GM21526 (cell line): Measurements from ENCODE around the gene ENHO.

Experiments
- ATAC-seq: cut with Tn5 transposase; IDR thresholded peaks from one replicate; pipeline ENCODE4 v1.9.1; 2021; ENCODE audit warnings: moderate library complexity; ENCODE audit not compliant: unreplicated experiment, low FRiP score

ENHO gene

DNA sequence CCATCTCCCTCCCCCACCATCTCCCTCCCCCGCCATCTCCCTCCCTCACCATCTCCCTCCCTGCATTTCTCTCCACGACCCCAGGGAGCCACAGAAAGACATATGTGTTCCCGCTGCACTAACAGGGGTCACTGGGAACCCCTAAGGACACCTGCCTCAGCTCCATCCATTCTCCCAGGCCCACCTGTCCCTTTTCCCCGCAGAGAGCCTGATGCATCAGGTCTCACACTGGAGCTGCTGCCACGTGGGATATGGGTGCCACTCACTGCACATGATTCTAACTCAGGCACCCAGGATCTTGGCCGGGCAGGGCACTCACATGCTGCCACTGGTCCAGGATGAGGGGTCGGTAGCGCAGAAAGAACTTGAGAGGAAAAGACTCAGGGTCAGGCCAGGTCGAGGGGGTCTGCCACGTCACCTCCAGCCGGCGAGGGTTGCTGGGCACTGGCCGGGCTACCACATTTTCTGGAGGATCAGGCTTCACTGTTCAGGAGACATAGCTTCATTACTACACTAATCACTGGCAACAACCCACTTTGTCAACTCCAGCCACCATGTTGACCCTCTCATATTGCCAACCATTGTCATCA is 33.2 kb upstream of the ENHO start:
- no peak for ATAC-seq

DNA sequence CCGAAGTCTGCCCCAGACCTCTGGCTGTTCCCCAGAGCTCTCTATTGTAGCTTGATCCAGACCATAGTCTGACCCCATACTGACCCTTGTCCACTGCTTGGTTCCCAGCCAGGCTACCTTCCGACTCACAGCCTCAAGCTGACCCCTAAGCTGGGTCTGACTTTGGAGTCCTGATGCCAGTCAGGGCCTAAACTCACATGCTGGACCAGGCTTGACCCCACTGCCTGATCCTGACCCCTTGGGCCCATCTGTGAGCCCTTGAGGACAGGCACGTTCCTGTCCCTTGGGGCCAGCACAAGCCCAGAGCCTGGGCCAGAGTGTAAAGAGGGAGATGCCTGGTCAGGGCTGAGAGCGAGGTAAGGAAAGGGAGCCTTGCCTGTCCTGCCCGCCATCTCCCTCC is 32.7 kb upstream of the ENHO start:
- ATAC-seq = no peak

DNA sequence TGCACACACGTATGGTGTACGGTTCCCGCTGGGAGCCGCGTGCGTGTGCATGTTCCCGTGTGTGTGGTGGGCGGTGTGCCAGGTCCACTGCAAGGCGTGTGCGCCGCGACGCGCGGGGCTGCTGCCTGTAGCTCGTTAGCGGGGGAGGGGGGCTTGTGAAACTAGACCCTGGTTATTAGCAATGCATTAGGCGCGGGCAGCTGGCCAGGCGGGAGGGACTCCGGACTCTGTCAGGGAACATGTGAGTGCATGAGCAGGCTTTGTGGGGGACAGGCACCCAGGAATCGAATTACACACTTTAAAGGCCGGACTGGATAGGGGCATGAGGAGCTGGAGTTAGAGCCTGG is 32.2 kb upstream of the ENHO start:
- no peak for ATAC-seq

DNA sequence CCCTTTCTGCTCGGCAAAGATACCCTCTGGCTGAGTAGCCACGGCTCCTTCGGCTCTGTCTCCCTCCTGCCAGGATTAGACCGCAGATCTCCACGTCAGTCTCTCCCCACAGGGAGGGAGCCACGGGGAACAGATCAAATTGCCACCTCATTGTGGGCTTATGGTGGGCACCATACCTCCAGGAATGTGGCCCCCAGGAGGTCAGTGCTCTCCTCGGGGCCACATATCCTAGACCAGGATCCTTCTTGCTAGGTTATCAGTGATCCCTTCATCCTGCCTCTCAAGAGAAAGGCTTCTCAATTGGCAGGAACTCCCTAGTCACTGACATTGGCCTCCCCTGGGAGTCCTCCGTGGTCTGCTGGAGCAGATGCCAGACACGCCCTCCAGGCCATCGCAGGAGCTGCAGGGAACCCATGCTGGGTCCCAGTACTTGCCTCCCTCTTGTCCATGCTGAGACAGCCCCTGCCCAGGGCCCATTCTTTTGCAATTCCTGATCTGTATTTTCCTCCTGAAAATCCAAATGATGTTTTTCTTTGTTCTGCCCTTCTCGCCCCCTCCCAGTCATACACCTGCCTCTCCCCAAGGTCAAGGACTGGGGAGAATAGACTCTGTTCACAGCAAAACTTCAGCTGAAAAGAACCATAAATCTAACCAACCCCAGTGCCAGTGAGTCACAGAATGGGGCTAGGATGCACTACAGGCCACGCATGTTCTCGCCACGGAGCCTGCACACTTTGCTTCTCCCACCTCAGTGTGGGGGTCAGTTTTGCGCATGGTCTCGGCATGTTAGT is 31.6 kb upstream of the ENHO start:
- ATAC-seq = no peak

DNA sequence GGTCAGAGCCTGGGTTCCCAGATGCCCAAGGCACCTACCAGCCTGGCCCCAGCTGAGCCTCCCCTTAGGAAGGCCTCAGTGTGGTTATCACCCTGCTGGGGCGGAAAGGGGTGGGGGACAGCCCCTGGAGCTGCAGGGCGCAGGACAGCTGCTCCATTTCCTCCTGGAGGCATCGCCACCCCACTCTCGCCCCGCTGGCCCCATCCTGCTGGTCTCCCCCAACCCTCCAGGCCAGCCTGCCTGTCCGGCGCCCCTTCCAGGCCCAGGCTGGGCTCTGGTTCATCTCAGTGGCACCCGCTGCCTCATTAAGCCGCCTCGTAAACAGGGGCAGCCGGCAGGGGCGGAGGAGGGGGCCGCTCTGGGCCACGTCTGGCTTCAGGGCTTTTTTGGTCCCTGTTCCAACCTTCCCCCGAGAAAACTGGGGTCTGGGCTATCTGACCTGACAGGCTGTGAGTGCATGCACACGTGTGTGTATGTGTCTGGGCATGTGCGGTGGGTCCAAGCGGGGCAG is 30.8 kb upstream of the ENHO start:
- ATAC-seq = no peak

DNA sequence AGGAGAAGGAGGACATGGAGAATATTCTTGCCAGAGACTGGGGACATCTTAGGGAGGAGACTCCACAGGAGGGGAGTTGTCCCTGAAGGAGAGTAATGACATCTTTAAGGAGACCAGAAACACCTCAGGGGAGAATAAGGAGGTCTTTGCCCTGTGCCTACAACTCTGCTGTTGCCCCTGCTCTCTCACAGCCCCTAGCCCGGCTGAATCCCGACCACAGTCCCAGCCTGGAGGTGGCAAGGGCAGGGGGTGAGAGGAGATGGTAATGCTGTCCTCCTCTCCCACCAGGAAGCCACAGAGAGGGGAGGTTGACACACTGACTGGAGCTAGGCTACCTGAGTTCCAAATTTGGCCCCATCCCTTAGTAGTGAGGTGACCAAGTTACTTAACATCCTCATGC is 30.2 kb upstream of the ENHO start:
- ATAC-seq = no peak

DNA sequence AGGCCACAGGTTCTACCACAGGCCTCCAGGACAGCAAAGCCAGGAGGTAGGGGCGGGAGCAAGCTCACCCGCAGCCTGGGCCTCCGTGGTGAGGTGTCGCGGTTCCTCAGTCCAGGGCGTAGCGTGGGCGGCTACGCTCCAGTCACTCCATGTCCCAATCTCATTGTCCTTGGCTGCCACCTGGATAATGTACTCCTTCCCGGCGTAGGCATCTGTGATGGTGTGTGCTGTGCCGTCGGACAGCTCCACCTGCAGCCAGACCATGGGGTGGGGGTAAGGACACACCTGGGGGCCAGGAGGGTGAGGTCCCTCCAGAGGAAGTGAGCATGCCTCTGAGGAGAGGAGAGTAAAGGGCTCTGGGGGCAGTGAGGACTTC is 29.8 kb upstream of the ENHO start:
- ATAC-seq = no peak

DNA sequence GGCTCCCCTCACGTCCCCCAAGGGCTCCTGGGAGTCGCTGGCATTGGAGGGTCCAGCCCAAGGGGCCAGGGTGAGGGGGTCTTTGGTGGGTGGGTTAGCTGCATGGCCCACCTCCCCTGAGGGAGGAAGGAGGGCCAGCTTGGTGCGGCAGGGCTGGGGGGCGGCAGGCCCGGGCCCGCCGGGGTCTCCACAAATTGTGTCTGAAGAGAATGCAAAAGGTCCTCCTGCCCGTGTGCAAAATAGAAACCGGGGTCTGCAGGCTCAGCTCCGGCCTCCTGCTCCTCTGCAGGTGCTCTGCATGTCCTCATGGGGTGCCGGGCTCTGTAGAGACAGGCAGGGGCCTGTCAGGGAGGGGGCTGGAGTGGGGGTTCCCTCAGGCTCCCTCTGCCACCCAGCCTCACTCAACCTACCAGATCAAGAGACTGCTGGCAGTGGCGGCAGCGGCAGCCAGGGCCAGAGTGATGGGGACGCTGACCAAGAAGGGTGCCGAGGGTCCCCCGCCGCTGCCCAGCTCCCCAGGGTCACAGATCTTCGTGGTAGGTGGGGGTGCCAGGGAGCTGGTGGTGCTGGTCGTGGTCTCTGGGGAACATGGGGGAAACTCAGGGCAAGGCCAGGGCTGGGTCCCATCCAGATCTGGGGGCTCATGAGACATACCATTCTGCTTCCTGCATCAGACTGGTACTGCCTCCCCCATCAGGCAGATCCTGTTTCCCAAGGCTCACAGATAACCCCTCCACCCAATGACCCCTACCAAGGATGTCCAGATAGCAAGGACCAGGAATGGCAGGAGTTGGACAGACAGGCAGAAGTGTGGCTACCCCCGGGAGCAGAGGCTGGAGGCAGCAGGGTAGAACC is 29.2 kb upstream of the ENHO start:
- no peak for ATAC-seq

DNA sequence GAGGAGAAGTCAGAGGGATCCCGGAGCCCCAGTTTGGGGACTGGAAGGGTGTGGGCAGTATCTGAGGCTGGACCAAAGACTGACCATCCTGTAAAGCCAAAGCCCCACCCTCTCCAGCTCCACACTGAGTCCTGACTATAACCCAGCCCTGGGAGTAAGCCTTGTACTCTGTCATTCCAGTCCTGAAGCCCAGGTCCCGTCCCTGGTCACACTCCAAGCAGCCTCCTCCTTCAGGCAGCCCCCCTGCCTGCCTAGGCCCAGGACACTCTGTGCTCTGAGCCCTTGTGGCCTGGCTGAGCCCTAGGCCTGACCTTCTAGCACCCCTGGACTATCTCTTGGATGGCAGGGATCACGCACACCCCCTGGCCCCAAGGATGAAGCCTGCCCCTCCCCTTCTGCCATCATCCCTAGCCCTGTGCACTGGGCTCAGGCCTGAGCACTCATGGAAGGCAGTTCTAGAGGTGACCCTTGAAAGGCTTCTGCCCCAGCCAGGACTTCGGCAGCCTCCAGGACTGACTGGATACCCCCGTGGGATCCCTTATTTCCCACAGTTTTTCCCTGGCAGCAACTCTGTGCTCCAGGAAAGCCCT is 28.0 kb upstream of the ENHO start:
- no peak for ATAC-seq

DNA sequence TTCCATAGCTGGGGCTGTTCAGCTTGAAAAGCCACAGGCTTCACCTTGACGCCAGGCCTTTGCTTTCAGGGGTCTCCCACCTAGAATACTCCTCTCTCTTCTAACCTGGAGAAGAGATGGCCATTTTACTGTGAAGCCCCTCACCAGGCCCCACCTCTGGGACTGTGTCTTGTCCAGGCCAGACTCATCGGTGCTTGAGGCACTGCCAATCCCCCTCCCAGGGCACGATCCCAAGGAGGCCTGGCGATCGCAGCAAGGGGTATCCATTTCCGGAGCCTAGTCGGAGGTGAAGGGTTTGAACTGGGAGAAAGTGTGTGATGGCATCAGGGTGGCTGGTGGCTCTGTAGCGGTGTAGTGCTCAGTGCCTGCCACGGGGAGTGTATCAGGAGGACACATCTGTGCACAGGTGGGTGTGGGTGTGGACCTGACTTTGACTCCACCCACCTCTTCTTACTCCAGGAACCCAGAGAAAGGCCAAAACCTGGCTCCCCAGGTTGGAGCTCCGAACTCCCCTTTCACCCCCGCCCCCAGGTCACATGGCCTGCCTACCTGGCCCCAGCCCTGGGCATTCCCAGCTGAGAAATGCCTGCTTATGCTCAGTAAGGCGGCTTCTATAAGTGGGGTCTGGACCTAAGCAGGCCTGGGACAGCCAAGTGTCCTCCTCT is 27.4 kb upstream of the ENHO start:
- ATAC-seq = no peak

DNA sequence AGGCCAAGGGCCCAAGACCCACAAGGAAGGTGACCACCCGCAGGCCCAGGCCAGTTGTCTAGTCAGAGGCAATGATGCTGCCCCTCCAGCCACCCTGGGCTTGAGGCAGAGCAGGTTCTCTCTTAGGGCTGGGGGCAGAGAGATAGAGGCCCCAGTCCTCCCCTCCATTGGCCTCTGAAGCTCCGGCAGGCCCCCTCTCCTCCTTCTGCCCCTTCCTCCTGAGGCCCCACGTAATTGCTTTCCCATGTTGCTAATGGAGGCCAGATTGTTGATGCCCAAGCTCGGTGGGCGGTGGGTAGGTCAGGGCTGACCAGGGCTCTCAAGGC is 26.6 kb upstream of the ENHO start:
- no peak for ATAC-seq

DNA sequence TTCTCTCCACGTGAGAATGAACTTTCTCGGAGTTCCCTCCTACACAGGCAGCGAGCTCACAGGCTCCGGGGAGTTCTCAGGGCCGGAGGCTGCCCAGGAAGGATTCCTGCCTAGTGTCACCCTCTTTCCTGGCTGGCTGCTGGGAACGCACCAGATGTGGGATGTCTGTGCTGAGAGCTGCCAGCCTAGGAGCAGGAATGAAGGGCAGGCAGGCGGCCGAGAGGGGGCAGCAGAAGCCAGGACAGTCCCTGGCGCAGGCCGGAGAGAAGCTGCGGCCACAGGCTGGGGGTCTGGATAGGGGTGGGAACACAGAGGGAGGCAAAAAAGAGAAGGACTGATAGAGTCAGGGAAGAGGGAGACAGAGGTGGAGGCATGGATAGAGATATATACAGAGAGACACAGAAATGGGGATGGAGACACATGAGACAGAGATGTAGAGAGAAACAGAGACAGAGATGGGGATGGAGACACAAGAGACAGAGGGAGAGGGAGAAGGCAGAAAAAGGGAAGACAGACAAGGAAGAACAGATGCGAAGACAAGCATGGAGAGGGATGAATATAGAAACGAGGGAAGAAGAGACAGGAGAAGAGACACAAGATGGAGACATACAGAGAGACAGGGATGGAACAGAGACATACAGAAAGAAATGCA is 25.3 kb upstream of the ENHO start:
- no peak for ATAC-seq

DNA sequence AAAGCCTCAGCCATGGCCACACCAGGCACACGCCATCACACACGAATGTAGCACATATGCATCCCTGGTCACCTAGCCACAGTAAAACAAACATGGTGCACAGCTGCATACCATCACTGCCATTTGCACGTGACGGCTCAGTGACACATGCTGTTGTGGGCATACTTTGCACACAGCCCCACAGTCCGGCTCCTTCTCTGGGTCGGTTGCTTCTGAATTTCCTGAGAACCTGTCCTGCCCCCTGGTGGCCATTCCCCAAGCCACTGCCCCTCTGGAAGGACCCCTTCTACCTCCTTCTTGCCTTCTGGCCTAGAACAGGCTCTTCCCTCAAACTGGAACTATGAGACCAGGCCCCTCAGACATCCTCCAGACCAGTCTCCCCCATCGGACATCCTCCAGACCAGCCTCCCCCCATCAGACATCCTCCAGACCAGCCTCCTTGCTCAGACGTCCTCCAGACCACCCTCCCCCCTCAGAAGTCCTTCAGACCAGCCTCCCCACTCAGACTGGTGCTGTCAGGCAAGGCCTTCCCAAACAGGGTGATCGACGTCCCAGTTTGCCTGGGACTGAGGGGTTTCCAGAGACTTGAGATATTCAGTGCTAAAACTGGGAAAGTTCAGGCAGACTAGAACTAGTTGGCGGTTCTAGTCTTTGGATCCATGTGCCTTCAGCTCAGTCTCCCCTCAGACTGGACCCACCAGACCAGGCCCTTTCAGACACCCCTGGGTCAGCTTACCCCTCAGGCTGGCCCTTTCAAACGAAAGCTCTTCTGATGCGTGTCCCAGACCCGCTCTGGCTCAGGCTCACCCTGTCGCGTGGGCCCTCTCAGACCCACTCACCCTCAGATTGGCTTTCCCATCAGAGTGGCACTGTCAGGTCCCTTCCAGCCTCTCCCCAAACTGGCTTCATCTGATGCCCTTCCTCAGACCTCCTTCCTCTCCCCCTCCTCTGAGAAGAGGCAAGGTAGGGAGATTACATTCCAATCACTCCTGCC is 24.3 kb upstream of the ENHO start:
- ATAC-seq = no peak

DNA sequence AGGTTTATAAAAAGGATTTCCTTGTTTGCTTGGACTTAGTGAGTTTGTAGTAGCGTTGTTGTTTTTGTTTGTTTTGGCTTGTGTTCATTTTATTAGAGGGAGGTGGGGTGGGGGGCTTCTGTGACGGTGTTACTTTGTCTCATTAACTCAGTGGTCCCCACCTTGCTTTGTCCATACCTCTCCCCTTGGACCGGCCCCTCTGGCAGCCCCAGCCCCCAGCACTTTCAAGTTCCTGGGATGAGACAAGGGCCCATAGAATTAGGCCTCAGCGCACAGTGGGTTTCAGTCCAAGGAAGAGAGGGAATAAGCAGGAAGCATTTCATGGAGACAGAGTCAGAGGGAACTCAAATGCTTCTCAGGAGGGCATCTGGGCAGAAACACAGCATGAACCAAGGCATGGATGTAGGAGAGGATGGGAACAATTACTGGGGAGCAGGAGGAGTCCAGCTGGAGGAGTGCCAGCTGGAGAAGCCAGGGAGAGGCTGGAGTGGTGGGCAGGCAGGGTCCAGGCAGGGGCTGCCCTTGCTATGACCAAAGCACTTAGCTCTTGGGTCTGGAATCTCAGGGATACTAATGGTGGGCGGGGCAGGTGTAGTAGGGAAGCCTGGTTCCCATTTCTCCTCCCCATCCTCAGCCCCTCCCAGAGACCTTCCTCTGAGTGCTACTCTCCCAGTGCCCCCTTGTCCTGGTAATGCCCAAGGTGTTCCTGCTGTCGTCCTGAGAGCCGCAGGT is 23.5 kb upstream of the ENHO start:
- ATAC-seq = no peak

DNA sequence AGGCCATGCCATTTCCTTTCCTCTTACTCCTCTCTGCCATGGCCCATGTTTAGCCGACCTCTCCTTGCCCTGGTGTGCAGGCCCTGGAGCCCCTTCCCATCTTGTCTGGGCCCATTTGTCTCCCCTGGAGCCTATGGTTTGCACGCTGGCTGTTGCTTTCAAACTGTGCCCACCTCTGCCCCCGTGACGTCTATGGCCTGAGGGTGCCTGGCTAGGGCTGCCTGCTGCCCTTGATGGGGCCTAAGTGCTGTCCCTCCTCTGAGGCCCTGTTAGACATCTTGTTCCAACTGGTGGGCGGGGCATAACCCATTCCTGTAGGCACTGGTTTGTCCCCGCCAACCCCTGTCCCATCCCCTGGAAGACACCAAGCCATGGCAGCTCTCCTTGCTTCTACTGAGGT is 22.7 kb upstream of the ENHO start:
- ATAC-seq = no peak

DNA sequence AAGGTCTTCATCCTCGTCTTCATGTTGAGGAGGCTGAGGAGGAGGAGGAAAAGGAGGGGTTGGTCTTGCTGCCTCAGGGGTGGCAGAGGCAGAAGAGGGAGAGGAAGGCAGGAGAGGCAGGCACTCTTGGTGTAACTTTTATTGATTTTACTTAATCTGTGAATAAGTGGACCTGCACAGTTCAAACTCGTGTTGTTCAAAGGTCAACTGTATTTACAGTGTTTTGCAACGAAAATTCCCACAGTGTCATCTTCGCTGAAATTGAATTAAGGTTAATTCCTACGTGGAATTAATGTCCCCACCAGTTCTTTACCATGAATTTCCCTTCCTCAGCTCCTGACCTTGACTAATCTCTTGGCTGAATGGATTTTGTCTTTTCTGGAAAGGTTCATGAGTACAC is 21.2 kb upstream of the ENHO start:
- no peak for ATAC-seq

DNA sequence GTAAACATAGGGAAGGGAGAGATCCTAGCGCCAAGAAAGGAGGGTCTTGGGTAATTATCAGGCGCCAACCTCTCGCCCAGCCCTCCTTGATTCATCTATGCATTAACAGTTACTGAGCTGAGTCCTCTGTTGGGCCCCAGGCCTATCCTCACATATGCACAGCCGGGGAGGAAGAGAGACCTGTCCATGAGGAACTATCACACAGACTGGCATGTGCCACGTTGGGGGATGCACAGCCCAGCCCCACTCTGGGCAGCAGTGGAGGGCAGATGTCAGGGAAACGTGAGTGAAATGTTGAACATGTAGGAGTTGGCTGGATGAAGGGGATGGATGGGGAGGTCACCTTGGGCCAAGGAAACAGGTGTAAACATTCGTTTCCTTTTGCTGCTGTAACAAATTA is 18.8 kb upstream of the ENHO start:
- no peak for ATAC-seq

DNA sequence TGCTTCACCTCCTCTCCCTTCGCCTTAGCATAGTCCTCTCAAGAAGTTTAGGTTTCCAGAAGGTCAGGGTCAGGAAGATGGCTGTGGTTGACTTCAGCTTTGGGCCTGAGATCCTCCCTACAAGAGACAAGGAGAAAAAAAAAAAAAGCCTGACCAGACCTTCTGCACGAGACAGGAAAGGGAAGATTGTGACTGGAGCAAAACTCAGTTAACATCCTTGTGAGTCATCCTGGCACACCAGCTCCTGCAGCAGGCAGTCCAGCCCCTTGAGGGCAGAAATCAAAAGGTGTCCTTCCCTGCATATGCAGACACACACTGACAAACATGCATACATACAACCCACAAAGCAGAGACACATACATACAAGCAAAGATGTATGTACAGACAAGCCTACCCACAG is 18.0 kb upstream of the ENHO start:
- no peak for ATAC-seq
